CD8-positive, alpha-beta memory T cell (primary cell): Measurements from ENCODE around the gene ARAP2. TPM values are rescaled to one million over a fixed set of nuclear protein-coding genes. Genes with fewer than 3 reads are reported as not detected.

Experiments
- CTCF ChIA-PET: fragments of 350-600 bp; sonication (Branson Sonifier 250); formaldehyde crosslinking; loops from one replicate; lab custom pipeline; 2021; ENCODE audit warnings: antibody characterized with exemption; lab: Charles Lee
- POLR2A ChIA-PET: fragments of 350-600 bp; sonication (Branson Sonifier 250); formaldehyde crosslinking; loops from one replicate; lab custom pipeline; 2021; ENCODE audit warnings: antibody characterized with exemption; lab: Charles Lee
- DNase-seq, 5 donors: peaks; one replicate each; pipeline versions ENCODE4 v3.0.0 to v3.0.0-alpha.2; 2020 to 2022; ENCODE audit warnings: mixed read lengths in 1 of 5
- H3K27ac ChIP-seq: one replicate; pipeline ENCODE4 v1.7.0; 2013; ENCODE audit warnings: low read depth, mild to moderate bottlenecking, low read length, moderate library complexity
- H3K27me3 ChIP-seq: 2 replicates; pipeline ENCODE4 v1.7.0; 2013; ENCODE audit warnings: low read length, mild to moderate bottlenecking; ENCODE audit not compliant: insufficient read depth, poor library complexity, severe bottlenecking
- H3K36me3 ChIP-seq: 2 replicates; pipeline ENCODE4 v1.7.0; 2013; ENCODE audit warnings: mild to moderate bottlenecking, low read length, moderate library complexity; ENCODE audit not compliant: insufficient read depth
- H3K4me1 ChIP-seq: 2 replicates; pipeline ENCODE4 v1.7.0; 2013; ENCODE audit warnings: mild to moderate bottlenecking, low read length, moderate library complexity; ENCODE audit not compliant: insufficient read depth
- H3K4me3 ChIP-seq: 2 replicates; pipeline ENCODE4 v1.7.0; 2013; ENCODE audit warnings: mild to moderate bottlenecking, low read length
- H3K9me3 ChIP-seq: 2 replicates; pipeline ENCODE4 v1.7.0; 2013; ENCODE audit warnings: mild to moderate bottlenecking, low read length
- H3K27ac Mint-ChIP-seq, 8 donors: one replicate each; pipeline ENCODE4 v1.8.0; 2020 to 2021; ENCODE audit warnings: mixed read lengths in 8 of 8, mild to moderate bottlenecking in 6 of 8, inconsistent platforms in 3 of 8, moderate library complexity in 3 of 8
- H3K27me3 Mint-ChIP-seq, 2 donors: one replicate each; pipeline ENCODE4 v1.8.0; 2020 to 2021; ENCODE audit warnings: mixed read lengths in 2 of 2, mild to moderate bottlenecking in 1 of 2, moderate library complexity in 1 of 2
- H3K36me3 Mint-ChIP-seq, 3 donors: one replicate each; pipeline ENCODE4 v1.8.0; 2020 to 2021; ENCODE audit warnings: mixed read lengths in 3 of 3, inconsistent platforms in 1 of 3, mild to moderate bottlenecking in 1 of 3
- H3K4me1 Mint-ChIP-seq, 3 donors: one replicate each; pipeline ENCODE4 v1.8.0; 2020 to 2021; ENCODE audit warnings: mixed read lengths in 3 of 3, inconsistent platforms in 1 of 3, mild to moderate bottlenecking in 1 of 3
- H3K4me3 Mint-ChIP-seq, 7 donors: one replicate each; pipeline ENCODE4 v1.8.0; 2020 to 2021; ENCODE audit warnings: mixed read lengths in 7 of 7, mild to moderate bottlenecking in 6 of 7, moderate library complexity in 4 of 7, inconsistent platforms in 2 of 7
- H3K9me3 Mint-ChIP-seq, 5 donors: one replicate each; pipeline ENCODE4 v1.8.0; 2020 to 2022; ENCODE audit warnings: mixed read lengths in 5 of 5, mild to moderate bottlenecking in 3 of 5, moderate library complexity in 2 of 5, inconsistent platforms in 1 of 5
- polyA plus RNA-seq: library from polyadenylated mRNA; unstranded; fragments of 300-500 nt; fragmentation: Illumina TruSeq; gene quantifications from one replicate; pipeline ENCODE4 v1.2.3, GENCODE V29; 2021
- total RNA-seq, 2 experiments: library from RNA; stranded (reverse); gene quantifications; one replicate each; pipeline ENCODE4 v1.2.3, GENCODE V29; 2021

ARAP2 gene
- total and polyA plus RNA-seq, 3 experiments from 2014 or later = 44.2 to 49.9 (median 49.7) TPM

- peaks cover 14% of the 10 kb centered on the region in 3 donors for H3K4me1 Mint-ChIP-seq
- H3K27ac Mint-ChIP-seq = peak overlapping the region in 4 of 8 donors; percentile 10 to 57 (median 34)
- H3K27me3 Mint-ChIP-seq = no peaks in the 10 kb centered on the region
- no peaks in the 10 kb centered on the region for H3K27me3 ChIP-seq
- peaks cover 9% of the 10 kb centered on the region for H3K36me3 ChIP-seq
- no peak overlapping the region for H3K4me3 Mint-ChIP-seq
- no peak for DNase-seq
- POLR2A ChIA-PET = no interaction called here
- H3K36me3 Mint-ChIP-seq = peaks cover 0 to 43% (median 9%) of the 10 kb centered on the region in 3 donors
- no peak overlapping the region for H3K4me3 ChIP-seq
- no peaks in the 10 kb centered on the region for H3K4me1 ChIP-seq
- no peaks in the 10 kb centered on the region for H3K9me3 Mint-ChIP-seq
- H3K9me3 ChIP-seq = no peaks in the 10 kb centered on the region
- CTCF ChIA-PET = no interaction called here
- no peak overlapping the region for H3K27ac ChIP-seq
Measured at GRCh38 chr4:36130641-36131040, 113.7 kb downstream of the ARAP2 start.

GRCh38 chr4:36128689-36129088 lies 115.6 kb downstream of the ARAP2 start:
- H3K27me3 Mint-ChIP-seq = no peaks in the 10 kb centered on the region

GRCh38 chr4:36123906-36124305 lies 120.4 kb downstream of the ARAP2 start:
- Histone ChIP-seq H3K9me3 (no peaks in the 10 kb centered on the region), H3K4me1 (no peaks in the 10 kb centered on the region), H3K27ac (no peak overlapping the region), H3K36me3 (peaks cover 11% of the 10 kb centered on the region), H3K4me3 (no peak overlapping the region), H3K27me3 (no peaks in the 10 kb centered on the region)
- no peaks in the 10 kb centered on the region for H3K9me3 Mint-ChIP-seq
- ChIA-PET CTCF (no interaction called here), POLR2A (no interaction called here)
- peaks cover 5 to 21% (median 16%) of the 10 kb centered on the region in 3 donors for H3K4me1 Mint-ChIP-seq
- peaks cover 23 to 66% (median 31%) of the 10 kb centered on the region in 3 donors for H3K36me3 Mint-ChIP-seq
- peak overlapping the region in 4 of 8 donors; percentile 10 to 39 (median 26) for H3K27ac Mint-ChIP-seq
- no peak for DNase-seq
- H3K4me3 Mint-ChIP-seq = no peak overlapping the region
- no peaks in the 10 kb centered on the region for H3K27me3 Mint-ChIP-seq

More at GRCh38 chr4:36128689-36129088, 115.6 kb downstream of the ARAP2 start:
- Histone ChIP-seq H3K27me3 (no peaks in the 10 kb centered on the region), H3K4me3 (no peak overlapping the region), H3K4me1 (no peaks in the 10 kb centered on the region), H3K36me3 (peaks cover 11% of the 10 kb centered on the region), H3K9me3 (no peaks in the 10 kb centered on the region), H3K27ac (no peak overlapping the region)
- H3K4me1 Mint-ChIP-seq = peaks cover 14 to 17% (median 14%) of the 10 kb centered on the region in 3 donors
- POLR2A ChIA-PET = interaction anchor here (0.9 kb wide), 1 partner anchor 15 kb away, joined by 3 read pairs; no protein-coding TSS in a partner anchor
- peak overlapping the region in 4 of 8 donors; percentile 1 to 75 (median 4) for H3K27ac Mint-ChIP-seq
- CTCF ChIA-PET = no interaction called here
- H3K9me3 Mint-ChIP-seq = no peaks in the 10 kb centered on the region
- DNase-seq = no peak
- H3K4me3 Mint-ChIP-seq = no peak overlapping the region
- peaks cover 4 to 61% (median 20%) of the 10 kb centered on the region in 3 donors for H3K36me3 Mint-ChIP-seq

GRCh38 chr4:36115312-36115711 lies 129.0 kb downstream of the ARAP2 start:
- Mint-ChIP-seq H3K27me3 (no peaks in the 10 kb centered on the region), H3K4me3 (no peak overlapping the region), H3K36me3 (peaks cover 15 to 73% (median 16%) of the 10 kb centered on the region in 3 donors), H3K4me1 (peaks cover 34 to 58% (median 44%) of the 10 kb centered on the region in 3 donors), H3K9me3 (no peaks in the 10 kb centered on the region), H3K27ac (peak overlapping the region in 1 of 8 donors; percentile 32)
- Histone ChIP-seq H3K27me3 (no peaks in the 10 kb centered on the region), H3K36me3 (peaks cover 4% of the 10 kb centered on the region), H3K4me1 (no peaks in the 10 kb centered on the region), H3K27ac (no peak overlapping the region), H3K9me3 (no peaks in the 10 kb centered on the region), H3K4me3 (no peak overlapping the region)
- ChIA-PET POLR2A (no interaction called here), CTCF (no interaction called here)
- no peak for DNase-seq

- no peak overlapping the region for H3K4me3 ChIP-seq
- peaks cover 29 to 41% (median 30%) of the 10 kb centered on the region in 3 donors for H3K4me1 Mint-ChIP-seq
- H3K4me1 ChIP-seq = no peaks in the 10 kb centered on the region
- peaks cover 4% of the 10 kb centered on the region for H3K36me3 ChIP-seq
- no peaks in the 10 kb centered on the region for H3K27me3 ChIP-seq
- H3K9me3 ChIP-seq = no peaks in the 10 kb centered on the region
- ChIA-PET CTCF (no interaction called here), POLR2A (no interaction called here)
- H3K27ac Mint-ChIP-seq = peak overlapping the region in 4 of 8 donors; percentile 2 to 53 (median 10)
- H3K9me3 Mint-ChIP-seq = no peaks in the 10 kb centered on the region
- no peaks in the 10 kb centered on the region for H3K27me3 Mint-ChIP-seq
- H3K4me3 Mint-ChIP-seq = no peak overlapping the region
- H3K36me3 Mint-ChIP-seq = peaks cover 7 to 65% (median 13%) of the 10 kb centered on the region in 3 donors
- H3K27ac ChIP-seq = no peak overlapping the region
- DNase-seq = no peak
Measured at GRCh38 chr4:36111172-36111571, 133.1 kb downstream of the ARAP2 start.

- Histone ChIP-seq H3K4me1 (no peaks in the 10 kb centered on the region), H3K4me3 (no peak overlapping the region), H3K36me3 (no peaks in the 10 kb centered on the region), H3K27ac (no peak overlapping the region), H3K27me3 (no peaks in the 10 kb centered on the region), H3K9me3 (no peaks in the 10 kb centered on the region)
- POLR2A ChIA-PET = no interaction called here
- peak overlapping the region in 2 of 8 donors; percentile 40 to 51 for H3K27ac Mint-ChIP-seq
- CTCF ChIA-PET = no interaction called here
- peaks cover 0 to 1% (median 0%) of the 10 kb centered on the region in 5 donors for H3K9me3 Mint-ChIP-seq
- H3K36me3 Mint-ChIP-seq = peaks cover 29 to 81% (median 34%) of the 10 kb centered on the region in 3 donors
- H3K4me1 Mint-ChIP-seq = peaks cover 13 to 36% (median 29%) of the 10 kb centered on the region in 3 donors
- peak in 1 of 5 donors; percentile 0 for DNase-seq
- H3K4me3 Mint-ChIP-seq = no peak overlapping the region
- H3K27me3 Mint-ChIP-seq = no peaks in the 10 kb centered on the region
Measured at GRCh38 chr4:36099509-36099908, 144.8 kb downstream of the ARAP2 start.

GRCh38 chr4:36094995-36095394 lies 149.3 kb downstream of the ARAP2 start:
- DNase-seq = no peak
- ChIA-PET CTCF (no interaction called here), POLR2A (no interaction called here)
- Histone ChIP-seq H3K4me1 (no peaks in the 10 kb centered on the region), H3K27me3 (no peaks in the 10 kb centered on the region), H3K9me3 (no peaks in the 10 kb centered on the region), H3K36me3 (peaks cover 4% of the 10 kb centered on the region), H3K4me3 (no peak overlapping the region), H3K27ac (no peak overlapping the region)
- Mint-ChIP-seq H3K4me3 (no peak overlapping the region), H3K4me1 (peaks cover 8 to 34% (median 23%) of the 10 kb centered on the region in 3 donors), H3K27me3 (no peaks in the 10 kb centered on the region), H3K27ac (peak overlapping the region in 1 of 8 donors; percentile 87), H3K36me3 (peaks cover 15 to 84% (median 30%) of the 10 kb centered on the region in 3 donors), H3K9me3 (no peaks in the 10 kb centered on the region)

- peaks cover 4% of the 10 kb centered on the region for H3K36me3 ChIP-seq
- ChIA-PET POLR2A (no interaction called here), CTCF (no interaction called here)
Measured at GRCh38 chr4:36091997-36092396, 152.3 kb downstream of the ARAP2 start.

More at GRCh38 chr4:36091997-36092396, 152.3 kb downstream of the ARAP2 start:
- DNase-seq = no peak
- Mint-ChIP-seq H3K9me3 (no peaks in the 10 kb centered on the region), H3K27me3 (no peaks in the 10 kb centered on the region), H3K4me1 (peaks cover 12 to 33% (median 15%) of the 10 kb centered on the region in 3 donors), H3K4me3 (no peak overlapping the region), H3K36me3 (peaks cover 0 to 81% (median 21%) of the 10 kb centered on the region in 3 donors), H3K27ac (no peak overlapping the region)
- H3K27me3 ChIP-seq = no peaks in the 10 kb centered on the region
- no peaks in the 10 kb centered on the region for H3K4me1 ChIP-seq
- no peak overlapping the region for H3K4me3 ChIP-seq
- no peak overlapping the region for H3K27ac ChIP-seq
- no peaks in the 10 kb centered on the region for H3K9me3 ChIP-seq
